Effector memory CD4-positive, alpha-beta T cell (primary cell): ENCODE data around the gene ADRA1B.

ENCODE experiments used
- DNase-seq, 3 donors: peaks; one replicate each; pipeline ENCODE4 v3.0.0-alpha.2; 2020
- H3K27ac ChIP-seq: 2 replicates; pipeline ENCODE4 v1.7.0; 2013; ENCODE audit warnings: mild to moderate bottlenecking, low read length, moderate library complexity; ENCODE audit not compliant: insufficient read depth, poor library complexity, severe bottlenecking
- H3K27me3 ChIP-seq: replicated peaks from 2 replicates; pipeline ENCODE4 v1.7.0; 2013; ENCODE audit warnings: mild to moderate bottlenecking, low read length; ENCODE audit not compliant: insufficient read depth, control insufficient read depth, poor library complexity, severe bottlenecking
- H3K36me3 ChIP-seq: 2 replicates; pipeline ENCODE4 v1.7.0; 2013; ENCODE audit warnings: mild to moderate bottlenecking, low read length, moderate library complexity; ENCODE audit not compliant: control insufficient read depth, insufficient read depth
- H3K4me1 ChIP-seq: 2 replicates; pipeline ENCODE4 v1.7.0; 2013; ENCODE audit warnings: low read length, mild to moderate bottlenecking; ENCODE audit not compliant: control insufficient read depth, insufficient read depth, poor library complexity, severe bottlenecking
- H3K4me3 ChIP-seq: 2 replicates; pipeline ENCODE4 v1.7.0; 2013; ENCODE audit warnings: low read length, low read depth, mild to moderate bottlenecking; ENCODE audit not compliant: insufficient read depth, poor library complexity, severe bottlenecking
- H3K9me3 ChIP-seq: 2 replicates; pipeline ENCODE4 v1.7.0; 2013; ENCODE audit warnings: mild to moderate bottlenecking, low read length, moderate library complexity; ENCODE audit not compliant: control insufficient read depth

ADRA1B gene

GRCh38 chr5:159907689-159908590 is 8.3 kb upstream of the ADRA1B start:
- no peak for DNase-seq
- Histone ChIP-seq H3K9me3 (no peaks in the 10 kb centered on the region), H3K27ac (no peak overlapping the region), H3K4me3 (no peak overlapping the region), H3K27me3 (no peaks in the 10 kb centered on the region), H3K36me3 (no peaks in the 10 kb centered on the region), H3K4me1 (no peaks in the 10 kb centered on the region)

DNA sequence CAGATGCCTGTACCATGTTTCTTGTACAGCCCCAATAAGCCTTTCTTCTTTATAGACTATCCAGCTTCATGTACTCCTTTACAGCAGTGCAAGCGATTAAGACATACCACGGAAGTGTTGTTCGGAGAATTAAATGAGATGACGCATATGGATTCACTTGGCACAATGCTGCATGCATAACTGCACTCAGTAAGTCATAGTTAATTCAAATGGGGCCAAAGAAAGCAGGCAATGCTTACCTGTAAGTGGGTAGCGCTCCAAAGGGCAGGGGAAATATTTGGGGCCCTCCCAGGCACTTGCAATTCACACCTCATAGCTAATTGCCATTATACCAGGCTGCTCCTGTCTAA is 7.7 kb upstream of the ADRA1B start:
- Histone ChIP-seq H3K27ac (no peak overlapping the region), H3K9me3 (no peaks in the 10 kb centered on the region), H3K27me3 (no peaks in the 10 kb centered on the region), H3K4me1 (no peaks in the 10 kb centered on the region), H3K4me3 (no peak overlapping the region), H3K36me3 (no peaks in the 10 kb centered on the region)
- DNase-seq, result no peak

DNA sequence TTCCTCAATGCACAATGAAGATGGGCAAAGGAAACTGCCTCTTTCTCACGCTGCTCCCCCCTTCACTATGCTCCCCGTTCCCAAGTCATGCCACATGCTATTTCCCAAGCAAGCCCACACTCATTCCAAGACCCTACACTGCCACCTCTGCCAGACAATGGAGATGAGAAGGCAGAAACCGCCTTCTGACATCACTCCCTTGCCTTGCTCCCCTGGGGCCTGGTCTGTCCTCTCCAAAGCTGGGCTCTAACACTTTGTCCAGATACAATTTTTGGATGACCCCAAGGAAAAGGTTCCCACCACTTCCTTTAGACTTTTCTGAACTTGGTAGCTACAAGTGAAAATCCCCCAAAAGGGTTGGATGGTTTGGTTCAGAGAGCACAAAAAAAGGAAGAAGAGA is 7.2 kb upstream of the ADRA1B start:
- Histone ChIP-seq H3K36me3 (no peaks in the 10 kb centered on the region), H3K9me3 (no peaks in the 10 kb centered on the region), H3K27me3 (no peaks in the 10 kb centered on the region), H3K4me3 (no peak overlapping the region), H3K27ac (no peak overlapping the region), H3K4me1 (no peaks in the 10 kb centered on the region)
- no peak for DNase-seq

GRCh38 chr5:159910207-159910842 is 6.0 kb upstream of the ADRA1B start:
- H3K27me3 ChIP-seq, result no peaks in the 10 kb centered on the region
- no peak overlapping the region for H3K4me3 ChIP-seq
- H3K36me3 ChIP-seq, result no peaks in the 10 kb centered on the region
- no peaks in the 10 kb centered on the region for H3K9me3 ChIP-seq
- no peak overlapping the region for H3K27ac ChIP-seq
- H3K4me1 ChIP-seq, result no peaks in the 10 kb centered on the region
- DNase-seq, result no peak

DNA sequence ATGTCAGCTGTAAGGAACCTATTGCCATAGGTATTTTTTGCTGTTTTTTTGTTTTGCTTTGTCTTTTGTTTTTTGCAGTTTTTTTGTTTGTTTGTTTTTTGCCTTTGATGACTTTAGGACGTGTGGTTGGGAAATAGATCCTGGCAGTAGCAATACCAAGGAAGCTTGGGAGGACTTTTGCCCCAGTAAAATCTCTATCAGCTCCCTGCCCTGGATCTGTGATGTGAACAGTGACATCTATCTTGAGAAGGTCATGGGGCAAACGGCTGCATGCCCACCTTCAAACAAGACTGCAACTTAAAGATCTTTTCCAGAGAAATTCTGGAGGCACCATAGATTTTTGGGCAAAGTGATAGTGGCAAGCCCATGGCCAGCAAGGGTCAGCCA is 5.4 kb upstream of the ADRA1B start:
- no peak for DNase-seq
- Histone ChIP-seq H3K27me3 (no peaks in the 10 kb centered on the region), H3K4me3 (no peak overlapping the region), H3K4me1 (no peaks in the 10 kb centered on the region), H3K9me3 (no peaks in the 10 kb centered on the region), H3K27ac (no peak overlapping the region), H3K36me3 (no peaks in the 10 kb centered on the region)

- H3K36me3 ChIP-seq, result no peaks in the 10 kb centered on the region
- no peaks in the 10 kb centered on the region for H3K9me3 ChIP-seq
- H3K4me1 ChIP-seq, result no peaks in the 10 kb centered on the region
- H3K4me3 ChIP-seq, result no peak overlapping the region
- DNase-seq, result no peak
- no peaks in the 10 kb centered on the region for H3K27me3 ChIP-seq
- H3K27ac ChIP-seq, result no peak overlapping the region
Observed at GRCh38 chr5:159911349-159911748, 4.9 kb upstream of the ADRA1B start.

- Histone ChIP-seq H3K27ac (no peak overlapping the region), H3K4me3 (no peak overlapping the region), H3K36me3 (no peaks in the 10 kb centered on the region), H3K9me3 (no peaks in the 10 kb centered on the region), H3K27me3 (no peaks in the 10 kb centered on the region), H3K4me1 (no peaks in the 10 kb centered on the region)
- DNase-seq, result no peak
Observed at GRCh38 chr5:159912033-159912800, 4.1 kb upstream of the ADRA1B start.

- Histone ChIP-seq H3K4me3 (no peak overlapping the region), H3K27me3 (peaks cover 5% of the 10 kb centered on the region), H3K4me1 (no peaks in the 10 kb centered on the region), H3K9me3 (no peaks in the 10 kb centered on the region), H3K36me3 (no peaks in the 10 kb centered on the region), H3K27ac (no peak overlapping the region)
- no peak for DNase-seq
Observed at GRCh38 chr5:159913048-159913447, 3.2 kb upstream of the ADRA1B start.

DNA sequence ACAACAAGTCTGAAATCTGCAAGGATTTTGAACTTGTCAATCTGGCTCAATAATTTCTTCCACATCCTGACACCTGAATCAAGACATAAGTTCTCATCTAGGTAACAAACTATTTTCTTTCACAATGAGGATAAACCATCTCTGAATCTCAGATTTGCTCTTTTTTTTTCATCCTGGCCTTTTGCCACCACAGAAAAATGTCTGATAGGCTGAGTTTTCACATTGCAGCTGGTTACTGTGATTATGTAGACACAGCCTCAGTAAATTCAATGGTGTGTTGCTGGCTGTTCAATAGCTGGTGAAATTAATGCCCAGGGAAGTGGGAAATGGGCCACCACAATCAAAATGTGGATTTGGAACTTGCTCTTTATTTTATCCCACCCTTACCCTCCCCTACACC is 2.8 kb upstream of the ADRA1B start:
- H3K4me1 ChIP-seq, result no peaks in the 10 kb centered on the region
- no peak for DNase-seq
- H3K27me3 ChIP-seq, result peaks cover 5% of the 10 kb centered on the region
- no peak overlapping the region for H3K27ac ChIP-seq
- no peaks in the 10 kb centered on the region for H3K9me3 ChIP-seq
- no peak overlapping the region for H3K4me3 ChIP-seq
- no peaks in the 10 kb centered on the region for H3K36me3 ChIP-seq
